Esophagus muscularis mucosa (tissue), 4 donors: Measurements from ENCODE around the gene MEMO1.

Experiments
- CTCF ChIP-seq, 3 experiments: fragments of 200-600 bp in 2 of 3; fragments of 450-650 bp in 1 of 3; sonication (generic) in 2 of 3; IDR thresholded peaks; one replicate each; pipeline ENCODE4 v1.5.1; 2017 to 2019; ENCODE audit warnings: antibody characterized with exemption in 3 of 3, mild to moderate bottlenecking in 2 of 3, moderate library complexity in 1 of 3
- EP300 ChIP-seq: sonication (generic); formaldehyde crosslinking; IDR thresholded peaks from one replicate; pipeline ENCODE4 v1.6.1; 2017; ENCODE audit warnings: antibody characterized with exemption
- POLR2A ChIP-seq: fragments of 450-650 bp; IDR thresholded peaks from one replicate; pipeline ENCODE4 v1.6.1; 2017; ENCODE audit warnings: antibody characterized with exemption, moderate library complexity, mild to moderate bottlenecking, low read depth
- POLR2AphosphoS5 ChIP-seq, 2 donors: sonication (generic); formaldehyde crosslinking; IDR thresholded peaks; one replicate each; pipeline ENCODE4 v1.6.1; 2017; ENCODE audit warnings: antibody characterized with exemption in 2 of 2

GRCh38 chr2:31859959-31860358 lies 150.8 kb downstream of the MEMO1 start:
- TF ChIP-seq EP300 (no peak), POLR2A (no peak), CTCF (IDR thresholded peaks at IDR 0.05) (no peak), POLR2AphosphoS5 (IDR thresholded peaks at IDR 0.05) (no peak)
